HG02759 (cell line): ENCODE measurements around the gene DYNC2H1.

Experiments used
- ATAC-seq: cut with Tn5 transposase; IDR thresholded peaks from one replicate; pipeline ENCODE4 v1.9.1; 2021; ENCODE audit warnings: mild to moderate bottlenecking, moderate library complexity; ENCODE audit not compliant: unreplicated experiment

Gene DYNC2H1

GRCh38 chr11:103266167-103266831 is 157.1 kb downstream of the DYNC2H1 start:
- ATAC-seq, result no peak

- ATAC-seq, result no peak
Measured at GRCh38 chr11:103272876-103273275, 163.7 kb downstream of the DYNC2H1 start.

GRCh38 chr11:103274025-103274424 is 164.8 kb downstream of the DYNC2H1 start:
- no peak for ATAC-seq

- no peak for ATAC-seq
Measured at GRCh38 chr11:103279821-103280220, 170.6 kb downstream of the DYNC2H1 start.

GRCh38 chr11:103281301-103281700 is 172.1 kb downstream of the DYNC2H1 start:
- no peak for ATAC-seq

GRCh38 chr11:103284260-103284659 is 175.0 kb downstream of the DYNC2H1 start:
- no peak for ATAC-seq

GRCh38 chr11:103294516-103294915 is 185.3 kb downstream of the DYNC2H1 start:
- ATAC-seq, result no peak

GRCh38 chr11:103295704-103296103 is 186.5 kb downstream of the DYNC2H1 start:
- ATAC-seq, result no peak

GRCh38 chr11:103297900-103298299 is 188.7 kb downstream of the DYNC2H1 start:
- no peak for ATAC-seq

GRCh38 chr11:103315248-103315647 is 206.0 kb downstream of the DYNC2H1 start:
- ATAC-seq, result no peak

- ATAC-seq, result no peak
Measured at GRCh38 chr11:103317118-103317517, 207.9 kb downstream of the DYNC2H1 start.

GRCh38 chr11:103322821-103323220 is 213.6 kb downstream of the DYNC2H1 start:
- no peak for ATAC-seq

- ATAC-seq, result peak; percentile 25
Measured at GRCh38 chr11:103325686-103326069, 216.5 kb downstream of the DYNC2H1 start.

- peak; percentile 95 for ATAC-seq
Measured at GRCh38 chr11:103326070-103326794, 217.0 kb downstream of the DYNC2H1 start.

GRCh38 chr11:103327721-103328120 is 218.5 kb downstream of the DYNC2H1 start:
- no peak for ATAC-seq

GRCh38 chr11:103332409-103332808 is 223.2 kb downstream of the DYNC2H1 start:
- no peak for ATAC-seq

GRCh38 chr11:103338621-103339484 is 229.6 kb downstream of the DYNC2H1 start:
- no peak for ATAC-seq

GRCh38 chr11:103339485-103339857 is 230.2 kb downstream of the DYNC2H1 start:
- ATAC-seq, result no peak

- no peak for ATAC-seq
Measured at GRCh38 chr11:103340956-103341355, 231.7 kb downstream of the DYNC2H1 start.

- no peak for ATAC-seq
Measured at GRCh38 chr11:103344886-103345285, 235.7 kb downstream of the DYNC2H1 start.

- no peak for ATAC-seq
Measured at GRCh38 chr11:103349595-103349994, 240.4 kb downstream of the DYNC2H1 start.

- ATAC-seq, result no peak
Measured at GRCh38 chr11:103354656-103355055, 245.4 kb downstream of the DYNC2H1 start.
